ENCODE data around the gene SMNDC1.

GRCh38 chr10:110337401-110337800, 32.7 kb upstream of the SMNDC1 start:
- TF ChIP-seq, protein P1, sequence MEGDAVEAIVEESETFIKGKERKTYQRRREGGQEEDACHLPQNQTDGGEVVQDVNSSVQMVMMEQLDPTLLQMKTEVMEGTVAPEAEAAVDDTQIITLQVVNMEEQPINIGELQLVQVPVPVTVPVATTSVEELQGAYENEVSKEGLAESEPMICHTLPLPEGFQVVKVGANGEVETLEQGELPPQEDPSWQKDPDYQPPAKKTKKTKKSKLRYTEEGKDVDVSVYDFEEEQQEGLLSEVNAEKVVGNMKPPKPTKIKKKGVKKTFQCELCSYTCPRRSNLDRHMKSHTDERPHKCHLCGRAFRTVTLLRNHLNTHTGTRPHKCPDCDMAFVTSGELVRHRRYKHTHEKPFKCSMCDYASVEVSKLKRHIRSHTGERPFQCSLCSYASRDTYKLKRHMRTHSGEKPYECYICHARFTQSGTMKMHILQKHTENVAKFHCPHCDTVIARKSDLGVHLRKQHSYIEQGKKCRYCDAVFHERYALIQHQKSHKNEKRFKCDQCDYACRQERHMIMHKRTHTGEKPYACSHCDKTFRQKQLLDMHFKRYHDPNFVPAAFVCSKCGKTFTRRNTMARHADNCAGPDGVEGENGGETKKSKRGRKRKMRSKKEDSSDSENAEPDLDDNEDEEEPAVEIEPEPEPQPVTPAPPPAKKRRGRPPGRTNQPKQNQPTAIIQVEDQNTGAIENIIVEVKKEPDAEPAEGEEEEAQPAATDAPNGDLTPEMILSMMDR (IDR thresholded peaks at IDR 0.05; ENCODE audit: low read depth, low read length): no peak
- no peak for TF ChIP-seq EZH2phosphoT487 (IDR thresholded peaks at IDR 0.05; ENCODE audit: low read depth)

Data from OCI-LY3 (cell line).